Mesendoderm (in vitro differentiated cells): ENCODE data around the gene TIGD4.
A peak's percentile ranks its signal among the peaks of the same experiment; 100 is the strongest.

Source experiments
- DNase-seq: peaks from one replicate; pipeline ENCODE4 v3.0.0; 2013
- H2AK5ac ChIP-seq: 2 replicates; pipeline ENCODE4 v1.6.1; 2013; ENCODE audit warnings: low read length, inconsistent platforms
- H2BK120ac ChIP-seq: 2 replicates; pipeline ENCODE4 v1.6.1; 2013; ENCODE audit warnings: low read depth, mild to moderate bottlenecking, low read length, moderate library complexity, mixed read lengths
- H2BK15ac ChIP-seq: replicated peaks from 2 replicates; pipeline ENCODE4 v1.6.1; 2013; ENCODE audit warnings: low read depth, mild to moderate bottlenecking, moderate library complexity
- H2BK5ac ChIP-seq: 2 replicates; pipeline ENCODE4 v1.6.1; 2013; ENCODE audit warnings: low read length, inconsistent platforms
- H3K18ac ChIP-seq: 2 replicates; pipeline ENCODE4 v1.6.1; 2013; ENCODE audit warnings: mild to moderate bottlenecking, low read length, mixed read lengths
- H3K23ac ChIP-seq: one replicate; pipeline ENCODE4 v1.6.1; 2013; ENCODE audit warnings: low read length
- H3K27ac ChIP-seq: 2 replicates; pipeline ENCODE4 v1.5.1; 2013; ENCODE audit warnings: low read depth, mild to moderate bottlenecking, inconsistent platforms, low read length, moderate library complexity
- H3K27me3 ChIP-seq: 2 replicates; pipeline ENCODE4 v1.6.1; 2013; ENCODE audit warnings: low read length, control low read depth, mild to moderate bottlenecking, inconsistent platforms; ENCODE audit not compliant: insufficient read depth, poor library complexity
- H3K36me3 ChIP-seq: 2 replicates; pipeline ENCODE4 v1.6.1; 2013; ENCODE audit warnings: low read length, inconsistent platforms; ENCODE audit not compliant: control insufficient read depth, insufficient read depth
- H3K4ac ChIP-seq: one replicate; pipeline ENCODE4 v1.6.1; 2013; ENCODE audit warnings: low read depth, mild to moderate bottlenecking, low read length, moderate library complexity
- H3K4me1 ChIP-seq: 2 replicates; pipeline ENCODE4 v1.6.1; 2013; ENCODE audit warnings: low read depth, low read length, inconsistent platforms; ENCODE audit not compliant: control insufficient read depth
- H3K4me2 ChIP-seq: 2 replicates; pipeline ENCODE4 v1.6.1; 2013; ENCODE audit warnings: low read length
- H3K4me3 ChIP-seq: 2 replicates; pipeline ENCODE4 v1.5.1; 2013; ENCODE audit warnings: mild to moderate bottlenecking, low read length
- H3K56ac ChIP-seq: one replicate; pipeline ENCODE4 v1.6.1; 2013; ENCODE audit warnings: low read length
- H3K79me1 ChIP-seq: 2 replicates; pipeline ENCODE4 v1.6.1; 2013; ENCODE audit warnings: low read length, inconsistent platforms
- H3K79me2 ChIP-seq: 2 replicates; pipeline ENCODE4 v1.6.1; 2013; ENCODE audit warnings: mild to moderate bottlenecking, low read length; ENCODE audit not compliant: control insufficient read depth, insufficient read depth
- H3K9ac ChIP-seq: 2 replicates; pipeline ENCODE4 v1.6.1; 2013; ENCODE audit warnings: low read length, inconsistent platforms
- H4K5ac ChIP-seq: one replicate; pipeline ENCODE4 v1.6.1; 2013; ENCODE audit warnings: low read length
- H4K8ac ChIP-seq: one replicate; pipeline ENCODE4 v1.6.1; 2013; ENCODE audit warnings: low read depth, mild to moderate bottlenecking, control low read depth, low read length, moderate library complexity
- WGBS: extraction: QIAGEN DNeasy Blood & Tissue Kit; methylation state at CpG from one replicate; pipeline ENCODE4 v1.1.7; 2013; ENCODE audit warnings: low lambda C conversion rate, missing lambda C conversion rate; ENCODE audit not compliant: insufficient coverage; ENCODE audit errors: extremely low coverage; 5-methylcytosine and 5-hydroxymethylcytosine counted together

TIGD4 gene

DNA sequence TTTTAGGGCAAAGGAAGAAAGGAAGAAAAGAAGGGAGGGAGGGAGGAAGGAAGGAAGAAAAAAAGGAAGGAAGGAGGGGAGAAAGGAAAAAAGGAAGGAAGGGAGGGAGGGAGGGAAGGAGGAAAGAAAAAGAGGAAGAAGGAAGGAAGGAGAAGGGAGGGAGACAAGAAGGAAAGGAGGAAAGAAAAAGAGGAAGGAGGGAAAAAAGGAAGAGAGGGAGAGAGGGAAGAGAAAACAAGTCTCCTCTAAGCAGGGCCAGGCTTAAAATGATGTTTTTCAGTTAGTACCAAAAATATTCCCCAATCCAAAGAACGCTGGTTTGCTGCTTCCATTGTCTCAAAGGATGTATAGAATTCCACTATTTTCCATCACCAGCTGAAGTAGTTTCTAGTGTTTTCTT is 2.0 kb downstream of the TIGD4 start:
- Histone ChIP-seq H4K8ac (no peak overlapping the region), H4K5ac (no peak overlapping the region), H3K4me2 (no peak overlapping the region), H2AK5ac (no peak overlapping the region), H3K27ac (no peak overlapping the region), H3K18ac (no peak overlapping the region), H3K4ac (no peak overlapping the region), H2BK15ac (no peak overlapping the region), H2BK5ac (no peak overlapping the region), H3K36me3 (no peaks in the 10 kb centered on the region), H3K9ac (no peak overlapping the region), H3K4me3 (no peak overlapping the region), H3K27me3 (no peaks in the 10 kb centered on the region), H3K79me2 (peaks cover 22% of the 10 kb centered on the region), H3K23ac (peak overlapping the region; percentile 4), H3K79me1 (no peaks in the 10 kb centered on the region), H3K56ac (no peak overlapping the region), H2BK120ac (no peak overlapping the region), H3K4me1 (peaks cover 7% of the 10 kb centered on the region)
- WGBS: no CpG with 5 or more reads among the region's 1 CpG
- DNase-seq: no peak

- no peak for DNase-seq
Measured at GRCh38 chr4:152776352-152776751, 3.2 kb downstream of the TIGD4 start.

GRCh38 chr4:152773953-152774352 is 5.6 kb downstream of the TIGD4 start:
- Histone ChIP-seq H4K5ac (no peak overlapping the region), H3K9ac (no peak overlapping the region), H3K4me1 (peaks cover 7% of the 10 kb centered on the region), H3K56ac (no peak overlapping the region), H3K4me2 (no peak overlapping the region), H3K18ac (no peak overlapping the region), H2BK120ac (no peak overlapping the region), H3K23ac (no peak overlapping the region), H2BK5ac (no peak overlapping the region), H3K36me3 (no peaks in the 10 kb centered on the region), H3K79me1 (no peaks in the 10 kb centered on the region), H3K79me2 (no peaks in the 10 kb centered on the region), H3K27me3 (no peaks in the 10 kb centered on the region), H3K27ac (no peak overlapping the region), H3K4me3 (no peak overlapping the region), H2AK5ac (no peak overlapping the region), H2BK15ac (no peak overlapping the region), H4K8ac (no peak overlapping the region), H3K4ac (no peak overlapping the region)
- DNase-seq: no peak
- WGBS: no CpG with 5 or more reads among the region's 1 CpG

More at GRCh38 chr4:152776352-152776751, 3.2 kb downstream of the TIGD4 start:
- H3K27me3 ChIP-seq: no peaks in the 10 kb centered on the region
- no peak overlapping the region for H3K18ac ChIP-seq
- H3K36me3 ChIP-seq: no peaks in the 10 kb centered on the region
- H2BK120ac ChIP-seq: no peak overlapping the region
- no peak overlapping the region for H3K56ac ChIP-seq
- H3K4me2 ChIP-seq: no peak overlapping the region
- no peak overlapping the region for H4K5ac ChIP-seq
- no peak overlapping the region for H3K23ac ChIP-seq
- no peak overlapping the region for H2BK5ac ChIP-seq
- H3K27ac ChIP-seq: no peak overlapping the region
- H3K9ac ChIP-seq: no peak overlapping the region
- no peak overlapping the region for H2AK5ac ChIP-seq
- H4K8ac ChIP-seq: no peak overlapping the region
- H3K4me1 ChIP-seq: peaks cover 7% of the 10 kb centered on the region
- peaks cover 11% of the 10 kb centered on the region for H3K79me2 ChIP-seq
- no peaks in the 10 kb centered on the region for H3K79me1 ChIP-seq
- no peak overlapping the region for H3K4me3 ChIP-seq
- no peak overlapping the region for H3K4ac ChIP-seq
- no peak overlapping the region for H2BK15ac ChIP-seq

DNA sequence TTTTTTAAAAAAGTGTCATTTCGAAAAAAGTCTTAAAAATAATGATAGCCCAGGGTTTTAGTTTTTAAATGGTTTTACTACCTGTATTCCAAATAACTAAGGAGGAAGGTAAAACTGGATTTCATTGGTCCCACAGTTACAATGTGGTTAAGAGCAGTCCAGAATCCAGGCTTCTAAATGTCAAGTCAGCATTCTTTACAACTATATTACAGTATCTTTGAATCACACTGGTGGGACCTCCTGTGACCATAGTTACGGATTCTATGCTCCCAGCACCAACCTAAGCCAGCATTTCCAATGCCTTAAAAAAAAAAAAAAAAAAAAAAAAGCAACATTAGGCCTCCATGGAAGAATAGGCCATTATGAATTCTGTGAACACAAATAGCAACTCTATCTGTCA is 6.2 kb downstream of the TIGD4 start:
- no peak overlapping the region for H3K18ac ChIP-seq
- DNase-seq: no peak
- no peak overlapping the region for H3K4ac ChIP-seq
- no peak overlapping the region for H3K4me3 ChIP-seq
- H4K5ac ChIP-seq: no peak overlapping the region
- no peak overlapping the region for H3K4me2 ChIP-seq
- H3K56ac ChIP-seq: no peak overlapping the region
- no CpG with 5 or more reads among the region's 2 CpGs for WGBS
- no peaks in the 10 kb centered on the region for H3K36me3 ChIP-seq
- H2BK120ac ChIP-seq: no peak overlapping the region
- no peak overlapping the region for H3K23ac ChIP-seq
- no peak overlapping the region for H2AK5ac ChIP-seq
- peaks cover 7% of the 10 kb centered on the region for H3K4me1 ChIP-seq
- H3K79me2 ChIP-seq: no peaks in the 10 kb centered on the region
- no peaks in the 10 kb centered on the region for H3K27me3 ChIP-seq
- H3K27ac ChIP-seq: no peak overlapping the region
- H4K8ac ChIP-seq: no peak overlapping the region
- H2BK5ac ChIP-seq: no peak overlapping the region
- H2BK15ac ChIP-seq: no peak overlapping the region
- H3K9ac ChIP-seq: no peak overlapping the region
- no peaks in the 10 kb centered on the region for H3K79me1 ChIP-seq

DNA sequence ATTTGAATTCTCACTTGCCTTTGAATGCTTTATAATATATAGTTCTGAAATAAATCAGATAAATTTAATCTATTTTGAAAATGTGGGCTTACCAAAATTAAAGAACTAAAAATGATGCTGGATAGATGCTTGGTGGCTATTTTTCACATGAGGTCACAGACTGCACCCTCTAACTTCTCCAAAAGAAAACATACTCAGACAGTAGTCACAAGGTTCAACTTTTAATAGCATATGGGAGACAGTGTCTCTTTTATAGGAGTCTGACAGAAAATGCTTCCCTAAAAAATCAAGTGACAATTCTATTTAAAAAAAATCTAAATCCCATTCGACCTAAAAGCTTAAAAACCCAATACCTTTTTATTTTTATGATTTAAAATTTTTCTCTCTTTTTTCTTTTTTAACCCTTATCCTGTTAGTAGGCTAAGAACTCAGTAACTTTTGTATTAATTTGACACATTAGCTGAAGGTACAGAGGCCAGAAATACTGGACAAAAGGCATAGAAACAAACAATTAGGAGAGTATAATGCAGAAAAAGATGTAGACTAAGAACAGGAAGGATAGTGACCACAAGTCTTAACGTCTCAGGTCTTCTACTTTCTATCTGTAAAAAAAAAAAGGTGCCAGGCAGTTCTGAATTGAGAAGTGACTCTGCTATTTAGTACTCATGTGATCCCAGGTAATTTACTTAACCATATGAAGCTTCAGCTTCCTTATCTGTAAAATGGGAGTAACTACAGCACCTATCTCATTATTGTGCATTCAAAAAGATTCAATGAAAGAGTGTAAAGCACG is 7.6 kb downstream of the TIGD4 start:
- no peaks in the 10 kb centered on the region for H3K79me2 ChIP-seq
- no peak overlapping the region for H4K8ac ChIP-seq
- H3K27me3 ChIP-seq: no peaks in the 10 kb centered on the region
- no peak overlapping the region for H2AK5ac ChIP-seq
- H3K23ac ChIP-seq: no peak overlapping the region
- no peak overlapping the region for H3K4ac ChIP-seq
- H2BK5ac ChIP-seq: no peak overlapping the region
- H3K9ac ChIP-seq: no peak overlapping the region
- peaks cover 4% of the 10 kb centered on the region for H3K4me1 ChIP-seq
- no peak overlapping the region for H3K27ac ChIP-seq
- no peak overlapping the region for H3K18ac ChIP-seq
- no peak overlapping the region for H3K4me3 ChIP-seq
- no peak overlapping the region for H4K5ac ChIP-seq
- H3K4me2 ChIP-seq: no peak overlapping the region
- WGBS: 100% methylated on average over 1 of the region's 3 CpGs
- H2BK15ac ChIP-seq: no peak overlapping the region
- no peaks in the 10 kb centered on the region for H3K79me1 ChIP-seq
- no peaks in the 10 kb centered on the region for H3K36me3 ChIP-seq
- no peak overlapping the region for H3K56ac ChIP-seq
- peak; percentile 18 for DNase-seq
- no peak overlapping the region for H2BK120ac ChIP-seq
